ENCODE measurements around the gene CARD9. TPM values are rescaled to one million over a fixed set of nuclear protein-coding genes. Genes with fewer than 3 reads are reported as not detected.
A peak's percentile ranks its signal among the peaks of the same experiment; 100 is the strongest.

The CARD9 gene
- total RNA-seq, 1 experiment from 2014 or later, result 1.1 TPM

- DNase-seq (ENCODE audit: low read depth), result peak; percentile 71
Measured at GRCh38 chr9:136336156-136336870, 37.2 kb downstream of the CARD9 start.

DNA sequence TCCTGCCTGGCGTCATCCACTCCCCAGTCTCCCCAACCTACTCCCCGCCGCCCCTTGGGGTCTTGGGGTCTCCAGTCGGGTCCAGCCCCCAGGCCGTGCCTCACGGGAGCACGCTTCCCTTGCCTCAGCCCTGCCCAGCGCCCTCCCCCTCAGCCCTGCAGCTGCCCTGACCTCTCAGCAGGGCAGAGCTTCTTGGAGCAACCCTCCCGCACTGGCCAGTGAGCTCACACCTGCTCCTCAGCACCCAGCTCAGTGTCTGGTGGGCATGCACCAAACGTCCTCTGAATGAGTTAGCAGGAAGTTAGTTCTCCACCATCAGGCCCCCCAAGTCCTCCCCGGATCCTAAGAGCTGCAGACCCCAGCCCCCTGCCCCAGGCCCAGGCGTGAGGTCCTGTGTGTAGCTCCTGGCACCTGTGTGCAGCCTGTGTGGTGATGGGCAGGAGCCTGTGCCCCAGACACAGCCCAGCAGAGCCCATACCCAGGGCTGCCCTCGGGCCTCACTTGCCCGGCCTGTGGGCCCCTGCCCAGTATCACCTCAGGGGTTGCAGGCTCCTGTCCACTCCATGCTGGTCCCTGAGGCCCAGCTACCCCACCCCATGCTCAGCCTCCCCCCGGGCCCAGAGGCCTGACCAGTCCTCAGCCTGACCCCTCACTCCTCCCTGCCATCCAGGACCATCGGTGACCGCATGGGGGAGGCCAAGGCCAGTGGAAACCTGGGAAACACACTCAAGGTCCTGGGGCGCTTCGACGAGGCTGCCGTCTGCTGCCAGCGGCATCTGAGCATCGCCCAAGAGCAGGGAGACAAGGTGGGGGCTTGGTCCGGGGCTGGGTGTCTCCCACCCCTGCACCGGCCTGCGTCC, 37.9 kb downstream of the CARD9 start:
- no peak for DNase-seq (ENCODE audit: low read depth)

GRCh38 chr9:136334541-136334940, 38.9 kb downstream of the CARD9 start:
- DNase-seq (ENCODE audit: low read depth), result no peak

- no peak for DNase-seq (ENCODE audit: low read depth)
Measured at GRCh38 chr9:136333486-136333885, 40.0 kb downstream of the CARD9 start.

- no peak for DNase-seq (ENCODE audit: low read depth)
Measured at GRCh38 chr9:136333045-136333444, 40.4 kb downstream of the CARD9 start.

- no peak for DNase-seq (ENCODE audit: low read depth)
Measured at GRCh38 chr9:136332482-136332983, 40.9 kb downstream of the CARD9 start.

GRCh38 chr9:136331556-136332481, 41.6 kb downstream of the CARD9 start:
- DNase-seq (ENCODE audit: low read depth), result no peak

DNA sequence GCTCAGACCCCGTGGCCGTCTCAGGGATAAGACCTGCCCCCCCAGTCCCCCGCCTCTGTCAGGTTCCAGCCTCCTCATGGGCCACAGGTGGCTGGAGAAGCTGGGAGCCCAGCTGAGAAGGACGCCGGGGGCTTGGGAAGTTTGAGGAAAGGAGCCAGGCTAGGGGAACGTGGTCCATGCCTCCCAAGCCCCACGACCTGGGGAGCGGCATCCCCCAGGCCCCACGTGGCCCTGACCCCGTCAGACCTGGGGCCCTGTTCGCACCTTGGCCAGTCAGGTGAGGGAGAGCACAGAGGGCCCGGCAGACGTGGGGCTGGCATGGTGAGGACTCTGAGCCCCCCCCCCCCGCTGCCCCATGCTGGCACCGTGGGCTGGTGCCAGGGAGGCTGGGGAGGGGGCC, 42.4 kb downstream of the CARD9 start:
- no peak for DNase-seq (ENCODE audit: low read depth)

DNA sequence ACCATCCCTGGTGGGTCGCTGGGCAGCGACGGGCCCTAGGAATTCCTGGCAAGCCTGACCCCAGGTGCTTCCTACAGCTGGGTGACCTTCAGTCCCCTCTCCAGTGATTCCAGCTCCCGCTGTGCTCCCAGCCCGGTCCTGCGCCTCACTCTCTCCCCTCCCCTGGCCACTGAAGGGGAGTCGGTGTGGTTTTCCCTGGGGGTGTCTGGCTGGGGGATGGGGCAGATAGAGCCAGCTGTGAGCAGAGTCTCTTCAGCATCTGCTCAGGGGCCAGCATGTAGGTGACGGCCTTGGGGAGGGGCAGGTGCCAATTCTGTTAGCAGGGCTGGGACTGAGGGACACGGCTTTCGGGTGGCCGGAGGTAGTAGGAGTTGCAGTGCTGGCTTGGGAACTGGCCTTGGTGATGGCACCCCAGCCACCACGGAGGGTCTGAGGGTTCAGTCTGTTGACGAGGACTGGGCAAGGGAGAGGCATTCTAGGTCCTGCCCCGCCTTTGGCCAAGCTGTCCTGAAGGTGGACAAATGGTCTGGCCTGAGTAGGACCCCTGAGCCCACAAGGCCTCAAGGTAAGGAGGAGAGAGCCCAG, 43.0 kb downstream of the CARD9 start:
- DNase-seq (ENCODE audit: low read depth), result no peak

- no peak for DNase-seq (ENCODE audit: low read depth)
Measured at GRCh38 chr9:136329636-136330405, 43.6 kb downstream of the CARD9 start.

- DNase-seq (ENCODE audit: low read depth), result no peak
Measured at GRCh38 chr9:136329211-136329627, 44.2 kb downstream of the CARD9 start.

DNA sequence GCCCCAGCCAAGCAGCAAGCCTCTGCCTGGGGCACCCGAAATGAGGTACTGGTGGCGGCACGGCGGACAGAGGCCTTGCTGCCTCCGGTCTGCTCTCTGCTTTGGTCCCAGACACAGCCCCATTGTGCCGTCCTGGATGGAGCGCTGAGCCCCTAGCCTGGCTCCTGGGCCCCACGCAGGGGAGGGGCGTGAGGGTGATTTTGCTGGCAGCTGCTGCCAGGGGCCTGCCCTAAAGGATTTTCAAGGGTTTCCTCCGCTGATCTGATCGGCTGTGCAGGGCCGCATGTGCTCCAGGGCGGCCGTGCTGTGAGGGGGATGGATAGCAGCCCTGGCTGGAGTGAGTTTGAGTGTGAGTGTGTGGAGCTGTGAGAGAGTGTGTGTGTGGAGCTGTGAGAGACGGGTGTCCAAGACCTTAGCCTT, 44.8 kb downstream of the CARD9 start:
- DNase-seq (ENCODE audit: low read depth), result no peak

DNA sequence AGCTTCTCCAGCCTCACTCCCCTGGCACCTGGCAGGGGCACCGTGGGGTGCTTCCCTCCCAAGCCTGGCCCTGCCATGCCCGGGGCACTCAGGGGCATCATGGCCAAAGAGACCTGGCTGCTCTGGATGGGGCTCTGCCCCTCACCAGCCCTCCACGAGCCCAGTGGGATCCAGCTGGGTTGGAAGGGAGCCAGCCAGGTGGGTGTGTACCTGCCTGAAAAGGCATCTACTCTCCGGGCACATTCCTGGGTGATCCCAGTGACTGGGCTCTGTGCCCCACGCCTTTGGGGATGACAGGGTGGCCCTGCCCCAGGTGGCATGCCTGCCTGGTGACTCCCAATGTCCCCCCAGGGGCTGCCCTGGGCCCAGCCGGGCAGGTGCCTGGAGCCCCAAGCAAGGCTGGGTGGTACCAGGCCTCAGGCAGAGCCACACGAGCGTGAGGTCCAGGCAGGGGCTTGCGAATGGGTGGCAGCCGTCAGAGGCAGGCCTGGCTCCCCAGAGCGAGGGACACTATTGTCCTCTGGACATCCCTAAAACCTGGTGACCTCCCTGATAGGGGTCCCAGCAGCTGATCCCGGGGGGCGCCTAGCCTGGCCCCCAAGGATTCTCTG, 45.4 kb downstream of the CARD9 start:
- no peak for DNase-seq (ENCODE audit: low read depth)

GRCh38 chr9:136327304-136327974, 46.0 kb downstream of the CARD9 start, which contains the start of gene GPSM1:
Gene GPSM1 (plus strand): TSS chr9:136327539. CDS start chr9:136327696, 157 bp downstream.
- DNase-seq (ENCODE audit: low read depth), result peak; percentile 69

DNA sequence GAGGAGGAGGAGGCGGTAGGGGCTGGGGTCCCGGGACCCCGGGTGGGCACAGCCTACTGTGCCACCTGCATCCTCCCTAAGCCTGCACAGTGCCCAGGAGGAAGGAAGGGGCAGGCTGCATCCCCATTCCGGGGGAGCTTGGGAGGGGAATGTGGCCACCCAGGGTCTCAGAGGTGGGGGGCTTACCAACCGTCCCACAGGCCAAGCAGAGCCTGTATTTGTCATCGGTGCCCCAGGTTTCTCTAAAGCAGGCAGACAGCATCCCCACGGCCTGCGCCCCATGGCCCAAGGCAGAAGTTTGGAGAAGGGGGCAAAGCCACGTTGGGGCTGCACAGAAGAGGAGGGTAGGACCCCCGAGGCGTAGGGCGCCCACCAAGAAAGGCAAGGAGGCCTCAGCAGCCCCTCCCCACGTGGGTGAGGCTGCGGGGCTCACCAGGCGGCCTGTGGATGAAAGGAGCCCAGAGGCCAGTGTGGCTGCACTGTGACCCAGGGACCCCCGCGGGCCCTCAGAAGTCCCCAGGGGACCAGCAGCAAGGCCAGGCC, 46.6 kb downstream of the CARD9 start:
- DNase-seq (ENCODE audit: low read depth), result no peak

GRCh38 chr9:136326061-136326760, 47.3 kb downstream of the CARD9 start:
- peak; percentile 80 for DNase-seq (ENCODE audit: low read depth)

DNA sequence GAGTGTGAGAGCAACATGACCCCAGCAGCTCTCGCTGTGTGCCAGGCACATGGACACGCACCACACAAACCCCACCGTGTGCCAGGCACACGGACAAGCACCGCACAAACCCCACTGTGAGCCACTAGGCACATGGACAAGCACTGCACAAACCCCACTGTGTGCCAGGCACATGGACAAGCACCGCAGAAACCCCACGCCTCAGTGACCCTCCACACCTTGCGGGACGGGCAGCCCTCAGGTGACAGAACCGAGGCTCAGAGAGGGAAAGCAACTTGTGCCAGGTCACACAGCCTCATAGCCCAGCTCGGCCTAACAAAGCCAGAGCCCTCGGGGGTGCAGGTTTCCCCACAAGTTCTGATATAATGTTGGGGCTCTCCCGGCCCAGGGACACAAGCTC, 48.1 kb downstream of the CARD9 start:
- DNase-seq (ENCODE audit: low read depth), result no peak

GRCh38 chr9:136324501-136325300, 48.8 kb downstream of the CARD9 start:
- DNase-seq (ENCODE audit: low read depth), result no peak

All from Daoy (cell line).